Retinal pigment epithelial cell (primary cell): ENCODE measurements around the gene MIPOL1.
"Not testable (repeated sequence)": the region's sequence is repeated elsewhere in the genome, so short reads cannot be mapped to it uniquely, and the experiment has no call there.

Experiments used
- DNase-seq: peaks from one replicate; pipeline ENCODE4 v3.0.0-alpha.2; 2010; ENCODE audit warnings: low read depth
- H3K4me3 ChIP-seq: 2 replicates; pipeline ENCODE4 v1.5.1; 2011; ENCODE audit warnings: mild to moderate bottlenecking, low read length, control low read depth, moderate library complexity
- TF ChIP-seq, protein P1 (sequence below): conservative IDR thresholded peaks from 2 replicates; pipeline ENCODE4 v1.5.1; 2011; ENCODE audit warnings: low read depth, low read length, control low read depth, inconsistent platforms

Gene MIPOL1

DNA sequence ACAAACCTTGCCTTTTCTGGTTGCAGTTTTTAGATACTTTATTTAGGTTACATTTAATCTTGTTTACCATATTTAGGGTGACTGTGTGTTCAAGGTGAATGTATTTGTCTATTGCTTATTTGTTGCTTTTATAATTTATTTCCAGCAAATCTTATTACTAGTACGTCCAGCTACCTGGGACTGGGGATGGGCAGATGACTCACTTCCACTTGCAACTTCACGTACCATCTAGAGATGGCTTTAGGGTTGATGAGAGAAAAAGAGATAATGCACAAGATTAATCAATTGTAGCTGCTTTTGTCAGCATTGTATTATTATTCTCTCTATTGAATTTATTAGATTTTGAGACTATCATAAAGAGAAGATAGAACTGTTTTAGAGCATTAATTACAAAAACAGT, 5.1 kb downstream of the MIPOL1 start:
- TF ChIP-seq, protein P1, sequence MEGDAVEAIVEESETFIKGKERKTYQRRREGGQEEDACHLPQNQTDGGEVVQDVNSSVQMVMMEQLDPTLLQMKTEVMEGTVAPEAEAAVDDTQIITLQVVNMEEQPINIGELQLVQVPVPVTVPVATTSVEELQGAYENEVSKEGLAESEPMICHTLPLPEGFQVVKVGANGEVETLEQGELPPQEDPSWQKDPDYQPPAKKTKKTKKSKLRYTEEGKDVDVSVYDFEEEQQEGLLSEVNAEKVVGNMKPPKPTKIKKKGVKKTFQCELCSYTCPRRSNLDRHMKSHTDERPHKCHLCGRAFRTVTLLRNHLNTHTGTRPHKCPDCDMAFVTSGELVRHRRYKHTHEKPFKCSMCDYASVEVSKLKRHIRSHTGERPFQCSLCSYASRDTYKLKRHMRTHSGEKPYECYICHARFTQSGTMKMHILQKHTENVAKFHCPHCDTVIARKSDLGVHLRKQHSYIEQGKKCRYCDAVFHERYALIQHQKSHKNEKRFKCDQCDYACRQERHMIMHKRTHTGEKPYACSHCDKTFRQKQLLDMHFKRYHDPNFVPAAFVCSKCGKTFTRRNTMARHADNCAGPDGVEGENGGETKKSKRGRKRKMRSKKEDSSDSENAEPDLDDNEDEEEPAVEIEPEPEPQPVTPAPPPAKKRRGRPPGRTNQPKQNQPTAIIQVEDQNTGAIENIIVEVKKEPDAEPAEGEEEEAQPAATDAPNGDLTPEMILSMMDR: no peak
- no peak overlapping the region for H3K4me3 ChIP-seq
- no peak for DNase-seq

DNA sequence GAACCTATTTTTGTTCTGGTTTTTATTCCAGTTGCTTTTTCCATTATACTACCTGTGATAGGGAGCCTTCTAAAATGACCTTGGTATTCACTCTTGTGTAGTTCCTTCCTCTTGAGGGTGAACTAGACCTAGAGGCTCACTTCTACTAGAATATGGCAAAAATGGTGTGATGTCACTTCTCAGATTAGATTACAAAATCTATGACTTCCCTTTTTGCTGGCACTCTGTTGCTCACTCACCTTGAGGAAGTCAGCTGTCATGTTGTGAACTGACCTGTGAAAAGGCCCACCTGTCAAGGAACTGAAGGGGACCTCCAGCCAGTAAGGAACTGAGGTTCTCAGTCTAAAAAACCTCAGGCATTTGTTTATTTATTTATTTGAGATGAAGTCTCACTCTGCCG, 5.7 kb downstream of the MIPOL1 start:
- TF ChIP-seq, protein P1: no peak
- no peak for DNase-seq
- H3K4me3 ChIP-seq: no peak overlapping the region

DNA sequence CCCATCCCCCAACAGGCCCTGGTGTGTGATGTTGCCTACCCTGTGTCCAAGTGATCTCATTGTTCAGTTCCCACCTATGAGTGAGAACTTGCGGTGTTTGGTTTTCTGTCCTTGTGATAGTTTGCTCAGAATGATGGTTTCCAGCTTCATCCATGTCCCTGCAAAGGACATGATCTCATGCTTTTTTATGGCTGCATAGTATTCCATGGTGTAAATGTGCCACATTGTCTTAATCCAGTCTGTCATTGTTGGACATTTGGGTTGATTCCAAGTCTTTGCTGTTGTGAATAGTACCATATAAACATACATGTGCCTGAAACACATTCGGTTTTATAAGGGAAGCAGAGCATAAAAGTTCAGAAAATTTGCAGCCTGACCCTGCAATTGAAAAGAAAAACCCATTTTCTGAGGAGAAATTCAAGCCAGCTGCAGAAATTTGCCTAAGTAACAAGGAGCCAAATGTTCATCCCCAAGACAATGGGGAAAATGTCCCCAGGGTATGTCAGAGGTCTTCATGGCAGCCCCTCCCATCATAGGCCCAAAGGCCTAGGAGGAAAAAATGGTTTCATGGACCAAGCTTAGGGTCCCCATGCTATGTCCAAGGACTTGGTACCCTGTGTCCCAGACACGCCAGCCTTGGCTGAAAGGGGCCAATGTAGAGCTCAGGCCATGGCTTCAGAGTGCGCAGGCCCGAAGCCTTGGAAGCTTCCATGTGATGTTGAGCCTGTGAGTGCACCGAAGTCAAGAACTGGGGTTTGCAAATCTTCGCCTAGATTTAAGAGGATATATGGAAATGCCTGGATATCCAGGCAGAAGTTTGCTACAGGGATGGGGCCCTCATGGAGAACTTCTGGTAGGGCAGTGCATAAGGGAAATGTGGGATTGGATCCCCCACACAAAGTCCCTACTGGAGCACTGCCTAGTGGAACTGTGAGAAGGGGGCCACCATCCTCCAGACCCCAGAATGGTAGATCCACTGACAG, 8.2 kb downstream of the MIPOL1 start:
- H3K4me3 ChIP-seq, DNase-seq: not testable (repeated sequence)

DNA sequence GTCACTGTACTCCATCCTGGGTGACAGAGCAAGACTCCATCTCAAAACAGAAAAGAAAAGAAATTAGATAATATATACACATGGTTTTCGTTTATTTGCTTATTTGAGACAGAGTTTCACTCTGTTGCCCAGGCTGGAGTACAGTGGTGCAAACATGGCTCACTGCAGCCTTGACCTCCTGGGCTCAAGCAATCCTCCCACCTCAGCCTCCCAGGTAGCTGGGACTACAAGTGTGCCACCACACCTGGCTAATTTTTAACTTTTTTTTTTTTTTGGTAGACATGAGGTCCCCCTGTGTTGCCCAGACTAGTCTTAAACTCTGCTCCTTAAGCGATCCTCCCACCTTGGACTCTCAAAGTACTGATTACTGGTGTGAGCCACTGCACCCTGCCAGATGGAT, 11.9 kb downstream of the MIPOL1 start:
- H3K4me3 ChIP-seq, DNase-seq: not testable (repeated sequence)

DNA sequence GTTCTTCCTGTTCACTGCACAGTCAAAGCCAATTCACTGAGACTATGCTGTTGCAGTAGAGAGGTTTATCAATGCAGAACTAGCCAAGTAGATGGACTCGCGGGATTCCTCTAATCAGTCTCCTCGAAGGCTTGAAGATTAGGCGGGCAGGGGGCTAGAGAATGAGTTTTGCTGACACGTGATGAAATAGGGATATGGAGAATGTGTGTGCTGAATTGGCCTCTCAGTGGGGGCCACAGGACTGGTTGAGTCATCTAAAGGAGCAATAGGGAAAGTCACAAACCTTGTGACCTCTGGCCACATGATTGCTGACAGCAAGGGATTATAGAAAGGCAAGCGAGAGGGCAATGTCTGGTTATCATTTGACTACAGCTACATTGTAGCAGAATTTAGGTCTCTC, 12.7 kb downstream of the MIPOL1 start:
- DNase-seq: no peak
- TF ChIP-seq, protein P1: no peak
- no peak overlapping the region for H3K4me3 ChIP-seq

DNA sequence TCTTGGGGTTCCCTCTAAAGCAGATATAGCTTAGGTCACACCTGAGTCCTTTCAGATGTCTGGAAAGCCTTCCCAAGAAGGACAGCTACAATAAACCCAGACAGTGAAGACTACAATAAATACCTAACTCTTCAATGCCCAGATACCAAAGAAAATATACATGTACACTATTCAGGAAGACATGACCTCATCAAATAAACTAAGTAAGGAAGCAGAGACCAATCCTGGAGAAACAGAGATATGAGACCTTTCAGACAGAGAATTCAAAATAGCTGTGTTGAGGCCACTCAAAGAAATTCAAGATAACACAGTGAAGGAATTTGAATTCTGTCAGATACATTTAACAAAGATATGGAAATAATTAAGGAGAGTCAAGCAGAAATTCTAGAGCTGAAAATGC, 15.3 kb downstream of the MIPOL1 start:
- H3K4me3 ChIP-seq: no peak overlapping the region
- TF ChIP-seq, protein P1: no peak
- DNase-seq: no peak

DNA sequence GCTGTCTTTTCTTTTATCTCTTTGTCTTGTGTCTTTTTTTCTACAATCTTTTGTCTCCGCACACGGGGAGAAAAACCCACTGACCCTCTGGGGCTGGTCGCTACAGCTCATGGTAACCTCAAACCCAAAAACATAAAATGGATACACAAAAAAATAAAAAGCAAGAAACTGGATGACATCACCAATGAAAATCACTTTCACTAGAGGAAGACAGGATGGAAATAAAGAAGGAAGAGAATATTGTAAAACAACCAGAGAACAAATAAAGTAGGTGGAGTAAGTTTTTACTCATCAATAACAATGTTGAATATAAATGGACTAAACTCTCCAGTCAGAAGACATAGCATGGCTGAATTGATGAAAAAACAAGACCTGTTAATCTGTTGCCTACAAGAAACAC, 17.6 kb downstream of the MIPOL1 start:
- H3K4me3 ChIP-seq: no peak overlapping the region
- no peak for DNase-seq
- TF ChIP-seq, protein P1: no peak

DNA sequence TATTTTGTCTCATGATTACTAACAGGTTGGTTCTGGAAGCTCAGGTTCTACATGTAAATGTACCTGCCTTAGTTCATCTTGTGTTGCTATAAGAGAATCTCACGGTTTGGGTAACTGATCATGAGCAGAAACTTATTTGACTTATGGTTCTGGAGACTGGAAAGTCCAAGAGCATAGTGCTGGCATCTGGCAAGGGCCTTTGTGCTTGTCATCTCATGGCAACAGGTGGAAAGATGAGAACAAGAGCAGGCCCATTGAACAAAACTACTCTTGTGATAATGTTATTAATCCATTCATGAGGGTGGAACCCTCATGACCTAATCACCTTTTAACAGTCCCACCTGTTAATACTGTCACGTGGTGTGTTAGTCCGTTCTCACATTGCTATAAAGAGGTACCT, 23.3 kb downstream of the MIPOL1 start:
- TF ChIP-seq, protein P1: no peak

More for the DNA sequence above, 23.3 kb downstream of the MIPOL1 start:
- no peak overlapping the region for H3K4me3 ChIP-seq
- no peak for DNase-seq
